Chondrocyte (in vitro differentiated cells): Measurements from ENCODE around the gene RNF31. TPM values are rescaled to one million over a fixed set of nuclear protein-coding genes. Genes with fewer than 3 reads are reported as not detected.

Experiments
- DNase-seq: peaks from one replicate; pipeline ENCODE4 v3.0.0; 2021; ENCODE audit warnings: mixed read lengths, low spot score
- H3K27ac Mint-ChIP-seq: one replicate; pipeline ENCODE4 v1.8.0; 2021; ENCODE audit warnings: mild to moderate bottlenecking, moderate library complexity, mixed read lengths; ENCODE audit not compliant: unreplicated experiment
- H3K27me3 Mint-ChIP-seq: 2 replicates; pipeline ENCODE4 v1.8.0; 2021; ENCODE audit warnings: low read depth, mixed read lengths
- H3K36me3 Mint-ChIP-seq: 2 replicates; pipeline ENCODE4 v1.8.0; 2021; ENCODE audit warnings: low read depth, mixed read lengths
- H3K4me1 Mint-ChIP-seq: 2 replicates; pipeline ENCODE4 v1.8.0; 2021; ENCODE audit warnings: low read depth, mild to moderate bottlenecking, mixed read lengths
- H3K4me3 Mint-ChIP-seq: one replicate; pipeline ENCODE4 v1.8.0; 2021; ENCODE audit warnings: mild to moderate bottlenecking, moderate library complexity, mixed read lengths; ENCODE audit not compliant: unreplicated experiment
- H3K9me3 Mint-ChIP-seq: 2 replicates; pipeline ENCODE4 v1.8.0; 2021; ENCODE audit warnings: low read depth, mixed read lengths
- total RNA-seq: library from RNA; stranded (reverse); gene quantifications from 3 replicates; pipeline ENCODE4 v1.2.1, GENCODE V29; 2021
- TF ChIP-seq, protein P1 (sequence below): fragments of 200-600 bp; sonication (generic); IDR thresholded peaks from 2 replicates; pipeline ENCODE4 v1.5.0; 2021; ENCODE audit warnings: antibody characterized with exemption, mild to moderate bottlenecking, moderate library complexity

Gene RNF31
- total RNA-seq, 1 donor from 2014 or later = 45.8 TPM

DNA sequence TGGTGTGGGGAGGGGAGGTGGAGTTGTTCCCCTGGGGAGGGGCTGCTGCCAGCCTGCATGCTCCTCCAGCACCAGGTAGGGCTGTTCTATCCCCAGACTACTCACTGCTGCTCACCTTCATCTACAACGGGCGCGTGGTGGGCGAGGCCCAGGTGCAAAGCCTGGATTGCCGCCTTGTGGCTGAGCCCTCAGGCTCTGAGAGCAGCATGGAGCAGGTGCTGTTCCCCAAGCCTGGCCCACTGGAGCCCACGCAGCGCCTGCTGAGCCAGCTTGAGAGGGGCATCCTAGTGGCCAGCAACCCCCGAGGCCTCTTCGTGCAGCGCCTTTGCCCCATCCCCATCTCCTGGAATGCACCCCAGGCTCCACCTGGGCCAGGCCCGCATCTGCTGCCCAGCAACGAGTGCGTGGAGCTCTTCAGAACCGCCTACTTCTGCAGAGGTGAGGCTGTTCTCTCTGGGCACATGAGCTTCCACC, 17.3 kb downstream of the RNF31 start:
- peak; percentile 80 for DNase-seq
- Mint-ChIP-seq H3K27me3 (no peaks in the 10 kb centered on the region), H3K27ac (no peak overlapping the region), H3K4me1 (peaks cover 20% of the 10 kb centered on the region), H3K4me3 (no peak overlapping the region), H3K9me3 (no peaks in the 10 kb centered on the region), H3K36me3 (peaks cover 38% of the 10 kb centered on the region)
- TF ChIP-seq, protein P1, sequence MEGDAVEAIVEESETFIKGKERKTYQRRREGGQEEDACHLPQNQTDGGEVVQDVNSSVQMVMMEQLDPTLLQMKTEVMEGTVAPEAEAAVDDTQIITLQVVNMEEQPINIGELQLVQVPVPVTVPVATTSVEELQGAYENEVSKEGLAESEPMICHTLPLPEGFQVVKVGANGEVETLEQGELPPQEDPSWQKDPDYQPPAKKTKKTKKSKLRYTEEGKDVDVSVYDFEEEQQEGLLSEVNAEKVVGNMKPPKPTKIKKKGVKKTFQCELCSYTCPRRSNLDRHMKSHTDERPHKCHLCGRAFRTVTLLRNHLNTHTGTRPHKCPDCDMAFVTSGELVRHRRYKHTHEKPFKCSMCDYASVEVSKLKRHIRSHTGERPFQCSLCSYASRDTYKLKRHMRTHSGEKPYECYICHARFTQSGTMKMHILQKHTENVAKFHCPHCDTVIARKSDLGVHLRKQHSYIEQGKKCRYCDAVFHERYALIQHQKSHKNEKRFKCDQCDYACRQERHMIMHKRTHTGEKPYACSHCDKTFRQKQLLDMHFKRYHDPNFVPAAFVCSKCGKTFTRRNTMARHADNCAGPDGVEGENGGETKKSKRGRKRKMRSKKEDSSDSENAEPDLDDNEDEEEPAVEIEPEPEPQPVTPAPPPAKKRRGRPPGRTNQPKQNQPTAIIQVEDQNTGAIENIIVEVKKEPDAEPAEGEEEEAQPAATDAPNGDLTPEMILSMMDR = no peak

GRCh38 chr14:24165785-24166184, 18.5 kb downstream of the RNF31 start:
- peak; percentile 32 for DNase-seq
- H3K4me1 Mint-ChIP-seq = peaks cover 18% of the 10 kb centered on the region
- H3K27me3 Mint-ChIP-seq = no peaks in the 10 kb centered on the region
- H3K4me3 Mint-ChIP-seq = no peak overlapping the region
- H3K27ac Mint-ChIP-seq = no peak overlapping the region
- peaks cover 36% of the 10 kb centered on the region for H3K36me3 Mint-ChIP-seq
- TF ChIP-seq, protein P1 = no peak
- H3K9me3 Mint-ChIP-seq = no peaks in the 10 kb centered on the region

DNA sequence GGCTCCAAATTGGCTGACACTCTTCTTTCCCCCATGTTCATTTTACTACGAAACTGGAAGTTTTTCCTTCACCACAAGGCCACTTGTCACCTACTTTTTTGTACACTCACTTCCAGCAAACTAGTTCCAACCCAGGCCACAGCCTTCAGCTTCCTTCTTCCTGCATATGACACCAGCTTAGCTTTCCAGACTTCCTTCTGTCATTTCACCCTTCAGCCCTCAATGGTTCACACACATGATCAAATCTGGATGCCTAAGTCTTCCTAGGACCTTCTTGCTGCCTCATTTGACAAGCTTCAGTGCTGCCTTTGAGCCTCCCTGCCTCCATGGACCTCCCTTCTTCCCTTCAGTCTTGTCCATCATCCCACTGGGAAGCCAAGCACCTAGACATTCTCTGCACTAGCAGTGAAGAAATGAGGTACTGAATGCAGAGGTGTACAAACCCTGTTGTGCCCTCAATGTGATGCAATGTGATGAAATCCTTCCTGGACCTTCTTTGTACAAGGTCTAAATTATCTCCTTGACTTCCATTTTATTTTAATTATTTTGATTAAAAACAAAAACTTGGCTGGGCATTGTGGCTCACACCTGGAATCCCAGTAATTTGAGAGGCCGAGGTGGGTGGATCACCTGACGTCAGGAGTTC, 20.3 kb downstream of the RNF31 start:
- H3K4me3 Mint-ChIP-seq = no peak overlapping the region
- TF ChIP-seq, protein P1 = no peak
- no peak for DNase-seq
- H3K27me3 Mint-ChIP-seq = no peaks in the 10 kb centered on the region
- H3K27ac Mint-ChIP-seq = no peak overlapping the region
- peaks cover 4% of the 10 kb centered on the region for H3K4me1 Mint-ChIP-seq
- H3K9me3 Mint-ChIP-seq = no peaks in the 10 kb centered on the region
- peaks cover 35% of the 10 kb centered on the region for H3K36me3 Mint-ChIP-seq

- DNase-seq = peak; percentile 93
- H3K4me1 Mint-ChIP-seq = no peaks in the 10 kb centered on the region
- peak within 1 kb of the TSS; percentile 55 for H3K4me3 Mint-ChIP-seq
- TF ChIP-seq, protein P1 = no peak
- H3K36me3 Mint-ChIP-seq = peaks cover 14% of the 10 kb centered on the region
- no peak within 1 kb of the TSS for H3K27ac Mint-ChIP-seq
- H3K9me3 Mint-ChIP-seq = no peaks in the 10 kb centered on the region
- no peaks in the 10 kb centered on the region for H3K27me3 Mint-ChIP-seq
These were observed 24.3 kb downstream of the RNF31 start, which contains the start of gene REC8 for GRCh38 chr14:24171422-24172260. Gene REC8, plus strand, starts transcription at chr14:24172080. Its CDS starts 473 bp downstream, at chr14:24172553.

- H3K9me3 Mint-ChIP-seq = no peaks in the 10 kb centered on the region
- H3K27ac Mint-ChIP-seq = no peak overlapping the region
- H3K4me1 Mint-ChIP-seq = no peaks in the 10 kb centered on the region
- DNase-seq = peak; percentile 83
- H3K4me3 Mint-ChIP-seq = no peak overlapping the region
- TF ChIP-seq, protein P1 = no peak
- peaks cover 13% of the 10 kb centered on the region for H3K36me3 Mint-ChIP-seq
- no peaks in the 10 kb centered on the region for H3K27me3 Mint-ChIP-seq
These were observed 25.1 kb downstream of the RNF31 start for GRCh38 chr14:24172261-24172860.
